CD14-positive monocyte (primary cell): ENCODE measurements around the gene ARMH1. TPM values are rescaled to one million over a fixed set of nuclear protein-coding genes. Genes with fewer than 3 reads are reported as not detected.

Source experiments
- DNase-seq, 3 donors: peaks; one replicate each; pipeline ENCODE4 v3.0.0-alpha.2; 2011 to 2022
- H2AFZ ChIP-seq: 2 replicates; pipeline ENCODE4 v1.6.0; 2012; ENCODE audit warnings: mild to moderate bottlenecking, low read depth, low read length, inconsistent platforms; ENCODE audit not compliant: insufficient read depth, poor library complexity, severe bottlenecking
- H3K27ac ChIP-seq, 2 donors: 1 replicate in 1 of 2; 2 replicates in 1 of 2; pipeline ENCODE4 v1.5.1; 2012 to 2013; ENCODE audit warnings: low read length in 2 of 2, control low read depth in 1 of 2, inconsistent platforms in 1 of 2, low read depth in 1 of 2, mild to moderate bottlenecking in 1 of 2
- H3K27me3 ChIP-seq, 2 donors: one replicate each; pipeline versions ENCODE4 v1.6.0 to v1.6.1; 2011 to 2013; ENCODE audit warnings: low read length in 2 of 2; ENCODE audit not compliant: control insufficient read depth in 2 of 2, insufficient read depth in 2 of 2
- H3K36me3 ChIP-seq, 2 donors: replicated peaks in 1 of 2; 1 replicate in 1 of 2; 2 replicates in 1 of 2; pipeline versions ENCODE4 v1.5.1 to v1.6.1; 2012 to 2013; ENCODE audit warnings: low read length in 2 of 2, control low read depth in 1 of 2, inconsistent platforms in 1 of 2, mild to moderate bottlenecking in 1 of 2; ENCODE audit not compliant: insufficient read depth in 2 of 2, control insufficient read depth in 1 of 2
- H3K4me1 ChIP-seq, 2 donors: 1 replicate in 1 of 2; 2 replicates in 1 of 2; pipeline versions ENCODE4 v1.5.1 to v1.6.1; 2012 to 2013; ENCODE audit warnings: low read length in 2 of 2, control low read depth in 1 of 2, inconsistent platforms in 1 of 2, mild to moderate bottlenecking in 1 of 2, moderate library complexity in 1 of 2; ENCODE audit not compliant: insufficient read depth in 2 of 2, control insufficient read depth in 1 of 2
- H3K4me2 ChIP-seq: replicated peaks from 2 replicates; pipeline ENCODE3; 2012; ENCODE audit warnings: low read length, moderate library complexity, mild to moderate bottlenecking; ENCODE audit not compliant: poor library complexity, severe bottlenecking; ENCODE audit errors: extremely low read depth
- H3K4me3 ChIP-seq, 3 experiments: fragments of 200-600 bp in 1 of 3; sonication (generic) in 1 of 3; replicated peaks in 1 of 3; 1 replicate in 2 of 3; 2 replicates in 1 of 3; pipeline ENCODE4 v1.5.1; 2011 to 2013; ENCODE audit warnings: low read length in 3 of 3, mild to moderate bottlenecking in 3 of 3, control low read depth in 2 of 3, low read depth in 2 of 3, inconsistent platforms in 1 of 3, moderate library complexity in 1 of 3
- H3K79me2 ChIP-seq: 2 replicates; pipeline ENCODE4 v1.6.0; 2012; ENCODE audit warnings: mild to moderate bottlenecking, control low read depth, inconsistent platforms, low read length, moderate library complexity; ENCODE audit not compliant: insufficient read depth
- H3K9ac ChIP-seq: 2 replicates; pipeline ENCODE4 v1.6.0; 2017; ENCODE audit warnings: low read length, mild to moderate bottlenecking; ENCODE audit not compliant: insufficient read depth, poor library complexity, severe bottlenecking
- H3K9me3 ChIP-seq, 2 donors: replicated peaks in 1 of 2; 1 replicate in 1 of 2; 2 replicates in 1 of 2; pipeline versions ENCODE4 v1.5.1 to v1.6.1; 2012 to 2013; ENCODE audit warnings: low read length in 2 of 2, control low read depth in 1 of 2; ENCODE audit not compliant: control insufficient read depth in 1 of 2, insufficient read depth in 1 of 2
- H4K20me1 ChIP-seq: 2 replicates; pipeline ENCODE4 v1.6.0; 2012; ENCODE audit warnings: mild to moderate bottlenecking, low read length, control low read depth, moderate library complexity; ENCODE audit not compliant: insufficient read depth
- H3K27ac Mint-ChIP-seq, 7 donors: one replicate each; pipeline ENCODE4 v1.8.0; 2020; ENCODE audit warnings: mild to moderate bottlenecking in 7 of 7, mixed read lengths in 7 of 7, moderate library complexity in 6 of 7, inconsistent platforms in 2 of 7
- H3K27me3 Mint-ChIP-seq, 3 donors: one replicate each; pipeline ENCODE4 v1.8.0; 2021 to 2022; ENCODE audit warnings: low read depth in 3 of 3, mild to moderate bottlenecking in 3 of 3, mixed read lengths in 3 of 3, moderate library complexity in 3 of 3, inconsistent platforms in 1 of 3
- H3K36me3 Mint-ChIP-seq, 2 donors: one replicate each; pipeline ENCODE4 v1.8.0; 2020; ENCODE audit warnings: mixed read lengths in 2 of 2, inconsistent platforms in 1 of 2, mild to moderate bottlenecking in 1 of 2
- H3K4me1 Mint-ChIP-seq: one replicate; pipeline ENCODE4 v1.8.0; 2020; ENCODE audit warnings: mild to moderate bottlenecking, mixed read lengths
- H3K4me3 Mint-ChIP-seq, 2 donors: one replicate each; pipeline ENCODE4 v1.8.0; 2020; ENCODE audit warnings: mild to moderate bottlenecking in 2 of 2, mixed read lengths in 2 of 2, moderate library complexity in 1 of 2
- H3K9me3 Mint-ChIP-seq, 7 donors: one replicate each; pipeline ENCODE4 v1.8.0; 2020 to 2022; ENCODE audit warnings: mixed read lengths in 7 of 7, mild to moderate bottlenecking in 6 of 7, moderate library complexity in 6 of 7, inconsistent platforms in 2 of 7
- CTCF ChIP-seq: fragments of 200-600 bp; IDR thresholded peaks from one replicate; pipeline ENCODE4 v1.8.0; 2022; ENCODE audit warnings: antibody characterized with exemption, mild to moderate bottlenecking
- WGBS: methylation state at CpG from one replicate; pipeline ENCODE4 v1.1.5; 2013; ENCODE audit warnings: missing lambda C conversion rate; ENCODE audit not compliant: insufficient coverage; 5-methylcytosine and 5-hydroxymethylcytosine counted together
- intact Hi-C, 2 donors: fragments of 100-400 bp; cut with micrococcal nuclease; formaldehyde crosslinking; loops; one replicate each; pipeline versions ENCODE4 v1.15.0 to v1.15.1; 2023
- polyA plus RNA-seq, 3 donors: library from polyadenylated mRNA; depleted of rRNA in 1 of 3; unstranded in 2 of 3; stranded (reverse) in 1 of 3; fragments of 300-500 nt in 2 of 3; fragments of >200 nt in 1 of 3; fragmentation: Illumina TruSeq in 2 of 3; gene quantifications; 1 replicate in 2 of 3; 2 replicates in 1 of 3; pipeline ENCODE4 v1.2.3, GENCODE V29; 2012 to 2021

The ARMH1 gene
- polyA plus RNA-seq, 3 donors = 14.7 to 209 (median 15.8) TPM

- Histone ChIP-seq H3K79me2 (no peaks in the 10 kb centered on the region), H3K9me3 (no peaks in the 10 kb centered on the region)
- peaks cover 0 to 2% (median 0%) of the 10 kb centered on the region in 7 donors for H3K9me3 Mint-ChIP-seq
Observed at GRCh38 chr1:44689447-44689765, 14.9 kb downstream of the ARMH1 start.

GRCh38 chr1:44693159-44693558, 18.6 kb downstream of the ARMH1 start:
- Histone ChIP-seq H4K20me1 (no peaks in the 10 kb centered on the region), H3K27ac (no peak overlapping the region), H3K27me3 (peaks cover 0 to 2% of the 10 kb centered on the region in 2 donors), H3K4me3 (no peak overlapping the region), H3K79me2 (no peaks in the 10 kb centered on the region), H3K9ac (no peak overlapping the region), H3K36me3 (no peaks in the 10 kb centered on the region), H2AFZ (no peak overlapping the region), H3K4me1 (peaks cover 21% of the 10 kb centered on the region in 2 donors), H3K4me2 (no peak overlapping the region), H3K9me3 (no peaks in the 10 kb centered on the region)
- Mint-ChIP-seq H3K27me3 (peaks cover 13 to 18% (median 18%) of the 10 kb centered on the region in 3 donors), H3K9me3 (no peaks in the 10 kb centered on the region), H3K4me1 (peaks cover 23% of the 10 kb centered on the region), H3K36me3 (peaks cover 0 to 1% of the 10 kb centered on the region in 2 donors), H3K27ac (no peak overlapping the region), H3K4me3 (no peak overlapping the region)
- no peak for TF ChIP-seq CTCF
- no peak for DNase-seq
- no CpG with 5 or more reads among the region's 2 CpGs for WGBS
- intact Hi-C loops = no loop called here

More at GRCh38 chr1:44689447-44689765, 14.9 kb downstream of the ARMH1 start:
- DNase-seq = no peak
- H4K20me1 ChIP-seq = no peaks in the 10 kb centered on the region
- H3K4me3 ChIP-seq = no peak overlapping the region
- 97% methylated on average over 2 of the region's 3 CpGs for WGBS
- H3K27ac Mint-ChIP-seq = no peak overlapping the region
- peaks cover 18 to 20% of the 10 kb centered on the region in 2 donors for H3K4me1 ChIP-seq
- no peak overlapping the region for H2AFZ ChIP-seq
- no peak overlapping the region for H3K27ac ChIP-seq
- intact Hi-C loops = no loop called here
- no peaks in the 10 kb centered on the region for H3K27me3 ChIP-seq
- H3K27me3 Mint-ChIP-seq = peaks cover 9 to 11% (median 11%) of the 10 kb centered on the region in 3 donors
- H3K4me3 Mint-ChIP-seq = no peak overlapping the region
- peaks cover 0 to 1% of the 10 kb centered on the region in 2 donors for H3K36me3 Mint-ChIP-seq
- no peak overlapping the region for H3K9ac ChIP-seq
- no peak for TF ChIP-seq CTCF
- H3K36me3 ChIP-seq = no peaks in the 10 kb centered on the region
- H3K4me2 ChIP-seq = no peak overlapping the region
- H3K4me1 Mint-ChIP-seq = peaks cover 21% of the 10 kb centered on the region
